Measurements from ENCODE around the gene MCF2L2.

MCF2L2 gene

DNA sequence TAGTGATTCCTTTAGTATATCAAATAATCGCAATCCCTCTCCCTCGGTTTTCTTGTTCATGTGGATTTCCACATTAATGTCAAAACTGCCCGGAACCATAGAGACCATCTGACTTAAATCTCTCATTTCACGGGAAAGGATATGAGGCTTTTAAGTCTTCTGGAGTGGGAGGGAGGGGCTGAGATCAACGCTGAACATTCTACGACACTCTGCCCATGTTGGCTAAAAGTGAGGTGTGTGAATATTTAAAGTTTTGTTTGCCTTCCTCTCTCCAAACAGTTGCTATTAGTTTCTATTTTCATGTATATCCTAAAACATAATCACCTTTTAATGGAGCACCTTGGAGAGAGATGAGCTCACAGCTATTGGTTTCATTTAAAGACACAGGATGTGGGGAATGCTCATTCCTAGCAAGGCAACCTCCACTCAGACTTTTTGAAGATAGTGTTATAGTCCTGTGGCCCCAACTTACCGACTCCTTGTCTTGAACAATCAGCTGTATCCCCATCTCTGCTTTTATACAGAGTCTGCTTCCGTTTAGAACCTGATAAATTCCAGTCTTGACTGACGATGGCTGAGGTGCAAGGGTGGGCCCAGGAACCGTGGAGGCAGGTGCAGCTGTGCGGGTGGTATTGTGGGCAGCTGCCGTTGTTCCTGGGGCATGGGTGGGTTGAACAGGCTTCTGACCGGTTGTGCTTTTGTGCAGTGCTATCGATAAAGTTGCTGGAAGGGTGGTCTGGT lies 275.0 kb downstream of the MCF2L2 start:
- no peak for DNase-seq

DNA sequence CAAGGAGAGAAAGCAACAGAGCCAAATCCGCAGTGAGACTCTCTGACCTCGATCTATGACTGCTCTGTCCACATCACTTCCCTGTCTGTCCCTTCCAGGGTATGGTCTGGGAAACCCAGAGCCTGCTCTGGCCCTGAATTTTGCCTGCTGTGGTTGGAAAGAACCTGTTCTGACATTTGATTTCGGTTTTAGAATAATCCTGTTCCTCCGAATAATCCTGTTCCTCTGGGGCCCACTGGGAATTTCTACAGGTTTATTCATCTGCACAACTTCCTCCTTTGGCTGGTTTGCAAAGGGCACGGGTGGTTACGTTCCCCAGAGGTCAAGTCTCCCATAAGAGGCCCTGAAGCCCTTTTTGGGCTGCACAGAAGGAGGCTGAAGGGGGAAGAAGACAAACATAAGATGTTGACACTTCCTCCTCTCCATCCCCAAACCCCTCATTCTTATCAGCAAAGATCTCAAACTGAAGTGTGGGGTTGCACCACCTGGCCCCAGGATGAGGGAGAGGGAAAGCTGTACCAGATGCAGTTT lies 276.5 kb downstream of the MCF2L2 start:
- no peak for DNase-seq

DNA sequence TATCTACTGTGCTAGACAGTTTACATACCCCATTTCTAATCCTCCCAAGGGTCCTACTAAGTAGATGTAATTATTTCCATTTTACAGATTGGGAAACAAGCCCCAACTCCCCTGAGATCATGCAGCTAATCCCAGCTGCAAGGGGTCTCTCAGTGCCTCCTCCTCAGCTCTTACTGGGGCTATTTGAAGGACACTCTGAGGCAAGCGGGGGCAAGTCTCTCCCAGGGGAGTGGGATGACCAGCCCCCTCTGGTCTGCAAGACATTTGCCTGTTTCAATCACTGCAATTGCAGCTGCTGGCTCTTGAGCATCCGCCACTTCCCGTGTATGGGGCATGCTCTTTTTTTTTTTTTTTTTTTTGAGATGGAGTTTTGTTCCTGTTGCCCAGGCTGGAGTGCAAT lies 277.3 kb downstream of the MCF2L2 start:
- DNase-seq = no peak

DNA sequence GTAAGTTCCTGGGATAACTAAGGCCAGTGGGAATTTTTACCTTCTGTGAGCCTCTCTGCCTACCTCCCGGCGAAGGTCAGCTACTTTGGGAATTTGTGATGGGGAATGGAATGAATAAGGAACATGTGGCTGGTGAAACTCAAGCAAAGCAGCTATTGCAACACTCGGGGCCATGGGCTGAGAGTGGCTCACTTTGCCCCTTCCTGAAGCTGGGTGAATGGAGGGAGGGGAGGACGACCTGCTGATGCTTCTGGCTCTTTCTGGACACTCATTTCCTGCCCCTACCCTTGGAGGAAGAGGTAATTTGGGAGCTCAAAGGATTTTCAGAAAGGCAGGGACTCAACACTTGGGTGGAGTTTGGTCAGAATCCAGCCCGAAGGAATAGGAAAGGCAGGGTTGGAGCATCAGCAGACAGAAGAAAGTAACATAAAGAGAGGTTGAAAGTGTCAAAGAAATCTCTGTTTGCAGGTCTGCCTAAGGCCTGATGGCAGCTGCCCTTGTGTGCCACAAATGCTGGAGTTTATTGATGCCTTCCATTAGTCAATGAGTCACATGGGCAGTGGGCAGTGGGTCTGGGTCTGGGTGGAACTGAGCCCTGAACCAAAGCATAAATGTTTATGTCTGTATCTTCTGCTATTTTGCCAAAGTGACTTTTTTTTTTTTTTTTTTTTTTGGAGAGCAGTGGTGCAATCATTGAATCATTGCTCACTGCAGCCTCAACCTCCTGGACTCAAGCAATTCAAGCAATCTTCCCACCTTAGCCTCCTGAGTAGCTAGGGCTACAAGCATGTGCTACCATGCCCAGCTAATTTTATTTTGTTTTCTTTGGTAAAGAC lies 278.3 kb downstream of the MCF2L2 start:
- DNase-seq = no peak

DNA sequence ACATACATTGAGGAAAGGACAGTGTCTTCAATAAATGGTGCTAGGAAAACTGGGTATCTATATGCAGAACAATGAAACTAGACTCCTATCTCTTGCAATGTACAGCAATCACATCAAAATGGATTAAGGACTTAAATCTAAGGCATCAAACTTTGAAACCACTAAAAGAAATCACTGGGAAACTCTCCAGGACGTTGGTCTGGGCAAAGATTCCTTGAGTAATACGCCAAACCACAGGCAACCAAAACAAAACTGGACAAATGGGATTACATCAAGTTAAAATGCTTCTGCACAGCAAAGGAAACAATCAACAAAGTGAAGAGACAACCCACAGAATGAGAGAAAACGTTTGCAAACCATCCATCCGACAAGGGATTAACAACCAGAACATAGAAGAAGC lies 280.4 kb downstream of the MCF2L2 start:
- DNase-seq = no peak

DNA sequence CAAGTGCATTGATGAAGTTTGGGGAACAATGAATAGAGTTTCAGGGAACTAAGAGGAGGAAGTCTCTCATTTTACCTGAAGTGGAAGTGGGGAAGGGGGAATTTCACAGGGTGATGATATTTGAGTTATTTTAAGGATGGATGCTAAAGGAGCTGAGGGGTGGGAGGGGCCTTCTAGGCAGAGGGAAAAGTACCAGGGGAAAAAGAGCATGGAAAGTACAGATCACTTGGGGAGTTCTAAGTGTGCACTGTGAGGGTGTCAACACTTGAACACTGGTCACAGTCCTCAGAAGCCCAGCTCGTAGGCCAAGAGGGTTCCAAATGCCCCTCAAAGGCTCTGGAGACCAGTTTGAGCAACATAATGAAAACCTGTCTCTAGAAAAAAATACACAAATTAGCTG lies 284.1 kb downstream of the MCF2L2 start:
- DNase-seq = no peak

DNA sequence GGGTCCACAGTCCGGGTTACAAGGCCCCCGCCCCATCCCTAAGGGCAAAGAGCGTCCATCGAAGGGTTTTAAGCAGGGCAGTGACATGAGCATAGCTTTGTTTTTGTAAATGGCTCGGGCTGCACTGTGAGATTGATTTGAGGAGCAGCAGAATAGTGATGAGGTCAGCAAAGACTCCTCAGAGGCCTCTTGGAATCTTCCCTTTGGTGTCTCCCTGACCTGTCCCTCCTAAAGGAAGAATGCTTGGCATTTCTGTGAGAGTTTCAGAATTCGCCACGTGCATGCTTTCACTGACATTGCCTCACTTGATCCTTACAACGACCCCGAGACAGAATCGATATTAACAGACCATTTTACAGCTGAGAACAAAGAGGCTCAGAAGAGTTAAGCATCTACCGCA lies 286.2 kb downstream of the MCF2L2 start:
- DNase-seq = no peak

DNA sequence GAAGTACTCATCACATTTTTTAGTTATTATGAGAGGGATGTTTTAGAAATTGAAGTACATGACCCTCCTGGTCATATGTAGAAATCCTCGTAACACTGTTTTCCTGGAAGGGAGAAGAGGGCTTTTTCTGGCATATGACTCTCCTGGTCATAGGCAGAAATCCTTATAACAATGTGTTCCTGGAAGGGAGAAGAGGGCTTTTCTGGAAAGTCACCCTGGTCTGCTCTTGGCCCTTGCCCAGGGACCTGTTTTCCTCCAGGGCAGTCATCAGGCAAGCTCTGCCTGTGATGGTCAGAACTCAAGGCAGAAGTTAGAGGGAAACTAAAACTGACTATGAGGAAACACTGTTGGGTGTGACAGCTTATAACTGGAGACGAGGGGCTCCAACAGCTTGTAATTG lies 293.6 kb downstream of the MCF2L2 start:
- no peak for DNase-seq

DNA sequence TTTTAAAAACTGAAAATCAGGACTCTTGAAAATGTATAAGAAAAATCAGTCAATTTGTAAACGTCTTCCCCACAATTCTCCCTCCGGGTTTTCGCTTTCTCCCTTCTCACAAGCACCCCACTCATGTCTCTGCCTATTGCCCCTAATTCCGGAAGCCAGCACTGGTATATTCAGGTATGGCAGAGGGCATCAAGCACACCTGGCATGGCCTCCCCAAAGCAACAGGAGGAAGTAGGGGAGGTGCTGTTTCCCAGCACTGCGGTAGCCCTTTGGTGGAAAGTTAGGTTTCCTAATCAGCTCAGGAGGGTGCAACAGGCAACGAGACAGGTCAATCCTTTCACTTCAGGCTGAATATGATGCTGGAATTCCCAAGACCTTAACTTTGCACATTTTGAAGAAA lies 296.0 kb downstream of the MCF2L2 start:
- DNase-seq = no peak

DNA sequence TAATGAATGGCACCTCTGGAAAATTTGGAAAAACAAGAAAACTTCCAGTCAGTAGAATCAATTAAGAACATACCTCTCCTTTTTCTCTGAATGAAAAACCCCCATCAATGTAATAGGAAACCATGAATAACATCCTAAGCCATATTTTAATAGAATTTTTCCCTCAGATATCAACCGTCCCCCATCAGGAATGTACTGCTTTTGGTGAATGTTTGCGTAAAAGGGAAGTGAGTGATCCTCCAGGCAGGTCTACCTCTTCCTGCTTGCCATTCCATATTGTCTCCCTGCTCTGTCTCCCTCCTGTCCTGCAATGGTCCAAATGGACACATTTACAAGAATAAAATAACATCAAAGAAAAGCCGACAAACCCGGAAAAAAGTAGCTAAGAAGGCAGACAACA lies 296.7 kb downstream of the MCF2L2 start:
- no peak for DNase-seq

DNA sequence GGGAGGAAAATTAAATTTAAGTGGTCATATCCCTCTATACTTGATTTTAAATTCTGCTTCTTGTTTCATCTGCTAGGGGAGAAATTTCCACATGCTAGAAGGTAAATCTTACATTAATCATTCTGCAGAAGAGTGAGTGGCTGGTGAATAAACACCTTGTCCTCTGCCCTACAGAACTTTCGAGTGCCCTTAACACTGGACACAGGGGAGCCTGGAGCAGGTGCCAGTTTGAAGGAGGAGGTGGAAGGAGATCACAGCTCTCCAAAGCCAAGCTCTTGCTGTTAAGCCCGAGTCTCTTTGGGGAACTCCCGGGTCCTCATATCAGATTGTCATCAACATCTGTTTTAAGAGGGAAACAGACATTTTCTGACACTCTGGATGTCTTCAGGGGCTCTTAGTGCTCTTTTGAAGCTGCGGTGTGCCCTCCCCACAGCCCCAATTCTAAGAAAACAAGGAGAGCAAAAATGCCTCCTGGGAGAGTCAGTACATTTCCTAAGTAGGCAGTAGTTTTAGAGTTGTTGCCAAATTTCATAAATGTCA lies 297.2 kb downstream of the MCF2L2 start:
- no peak for DNase-seq

DNA sequence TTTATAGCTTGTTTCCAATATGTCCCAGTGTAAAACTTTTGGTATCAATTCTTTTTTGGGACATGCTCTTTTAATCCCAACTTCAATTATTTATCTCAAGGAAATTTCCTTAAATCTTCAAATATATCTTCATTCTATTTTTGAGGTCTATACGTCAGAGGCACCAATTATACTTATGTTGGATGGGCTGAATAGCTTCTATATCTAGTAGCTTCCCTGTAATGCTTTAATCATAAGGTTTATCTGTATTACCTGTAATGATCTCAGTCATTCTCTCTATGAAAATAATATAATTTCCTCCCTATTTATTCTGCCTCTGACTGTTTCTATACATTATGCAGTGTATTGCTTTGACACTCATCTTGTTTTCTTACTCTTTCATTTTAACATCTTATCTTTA lies 299.2 kb downstream of the MCF2L2 start:
- no peak for DNase-seq

DNA sequence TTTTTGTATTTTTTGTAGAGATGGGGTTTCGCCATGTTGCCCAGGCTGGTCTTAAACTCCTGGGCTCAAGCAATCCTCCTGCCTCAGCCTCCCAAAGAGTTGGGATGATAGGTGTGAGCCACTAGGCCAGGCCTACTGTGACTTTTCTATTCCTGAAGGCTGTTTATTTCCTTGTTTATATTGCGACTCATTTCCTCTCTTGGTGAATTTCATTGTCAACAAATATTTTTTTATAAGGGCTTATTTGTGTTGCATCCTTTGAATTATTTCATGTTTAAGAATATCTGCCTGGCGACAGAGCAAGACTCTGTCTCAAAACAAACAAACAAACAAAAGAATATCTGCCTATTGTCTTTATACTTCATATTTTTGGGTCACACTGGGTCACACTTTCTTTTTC lies 299.7 kb downstream of the MCF2L2 start:
- no peak for DNase-seq
